NCI-H2227 (cell line): ENCODE data around the gene TCFL5.
A peak's percentile ranks its signal among the peaks of the same experiment; 100 is the strongest.

Experiments used
- DNase-seq: peaks from one replicate; lab custom pipeline; 2025; ENCODE audit not compliant: unreplicated experiment; lab: John Stamatoyannopoulos, UW

Gene TCFL5

DNA sequence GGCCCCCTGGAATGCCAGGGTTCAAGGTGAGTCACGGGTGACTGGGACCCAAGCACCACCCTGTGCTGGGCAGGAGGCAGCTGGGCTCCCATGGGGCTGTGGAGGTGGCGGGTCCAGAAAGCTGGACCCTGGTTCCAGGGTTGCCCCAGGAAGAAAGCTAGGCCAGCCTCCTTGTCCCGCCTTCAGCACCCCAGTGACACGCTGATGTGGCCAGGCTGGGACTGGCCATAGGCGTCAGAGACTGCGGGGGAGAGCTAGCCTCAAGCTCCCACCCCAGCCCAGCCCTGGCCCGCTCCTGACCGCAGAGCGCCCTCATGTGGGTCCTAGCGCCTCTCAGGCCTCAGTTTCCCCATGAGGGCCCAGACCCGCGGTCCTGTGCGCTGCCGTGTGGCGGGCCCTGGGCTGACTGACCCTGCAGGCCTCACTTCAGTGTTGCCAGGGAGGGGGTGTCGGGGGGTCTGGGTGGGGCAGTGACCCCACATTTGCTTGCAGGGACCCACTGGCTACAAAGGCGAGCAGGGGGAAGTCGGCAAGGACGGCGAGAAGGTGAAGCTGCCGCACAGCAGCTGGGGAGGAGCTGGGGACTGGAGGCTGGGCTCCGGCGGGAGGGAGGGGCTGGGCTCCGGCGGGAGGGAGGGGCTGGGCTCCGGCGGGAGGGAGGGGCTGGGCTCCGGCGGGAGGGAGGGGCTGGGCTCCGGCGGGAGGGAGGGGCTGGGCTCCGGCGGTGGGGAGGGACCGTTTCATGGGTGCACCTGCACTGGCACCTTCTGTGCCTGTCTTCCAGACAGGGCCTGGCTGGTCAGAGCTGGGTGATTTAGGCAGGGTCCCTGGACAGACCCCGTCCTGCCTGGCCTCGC lies 36.9 kb downstream of the TCFL5 start:
- DNase-seq = peak; percentile 67

DNA sequence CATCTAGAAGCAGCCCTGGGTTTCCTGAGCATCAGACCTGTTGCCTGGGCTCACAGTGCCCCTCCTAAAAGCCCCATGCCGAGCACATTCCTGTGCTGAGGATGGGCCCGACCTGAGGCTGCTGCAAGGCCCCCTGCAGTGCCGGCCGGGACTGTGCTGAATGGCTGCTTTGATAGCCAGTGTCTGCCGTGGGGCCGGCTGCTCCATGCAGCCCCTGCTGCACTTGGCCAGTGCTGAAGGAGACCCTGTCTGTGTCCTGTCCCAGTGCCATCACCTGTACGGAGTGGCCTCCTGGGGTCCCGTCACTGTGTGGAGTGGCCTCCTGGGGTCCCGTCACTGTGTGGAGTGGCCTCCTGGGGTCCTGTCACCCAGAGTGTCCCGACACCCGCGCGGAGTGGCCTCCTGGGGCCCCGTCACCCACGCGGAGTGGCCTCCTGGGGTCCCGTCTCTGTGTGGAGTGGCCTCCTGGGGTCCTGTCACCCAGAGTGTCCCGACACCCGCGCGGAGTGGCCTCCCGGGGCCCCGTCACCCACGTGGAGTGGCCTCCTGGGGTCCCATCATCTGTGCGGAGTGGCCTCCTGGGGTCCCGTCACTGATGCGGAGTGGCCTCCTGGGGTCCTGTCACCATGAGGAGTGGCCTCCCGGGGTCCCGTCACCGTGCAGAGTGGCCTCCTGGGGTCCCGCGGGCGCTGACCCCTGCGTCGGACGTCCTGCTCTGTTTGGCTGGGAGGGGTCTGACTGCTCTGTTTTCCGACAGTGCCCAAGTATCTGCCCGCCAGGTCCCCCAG lies 37.7 kb downstream of the TCFL5 start:
- DNase-seq = no peak

DNA sequence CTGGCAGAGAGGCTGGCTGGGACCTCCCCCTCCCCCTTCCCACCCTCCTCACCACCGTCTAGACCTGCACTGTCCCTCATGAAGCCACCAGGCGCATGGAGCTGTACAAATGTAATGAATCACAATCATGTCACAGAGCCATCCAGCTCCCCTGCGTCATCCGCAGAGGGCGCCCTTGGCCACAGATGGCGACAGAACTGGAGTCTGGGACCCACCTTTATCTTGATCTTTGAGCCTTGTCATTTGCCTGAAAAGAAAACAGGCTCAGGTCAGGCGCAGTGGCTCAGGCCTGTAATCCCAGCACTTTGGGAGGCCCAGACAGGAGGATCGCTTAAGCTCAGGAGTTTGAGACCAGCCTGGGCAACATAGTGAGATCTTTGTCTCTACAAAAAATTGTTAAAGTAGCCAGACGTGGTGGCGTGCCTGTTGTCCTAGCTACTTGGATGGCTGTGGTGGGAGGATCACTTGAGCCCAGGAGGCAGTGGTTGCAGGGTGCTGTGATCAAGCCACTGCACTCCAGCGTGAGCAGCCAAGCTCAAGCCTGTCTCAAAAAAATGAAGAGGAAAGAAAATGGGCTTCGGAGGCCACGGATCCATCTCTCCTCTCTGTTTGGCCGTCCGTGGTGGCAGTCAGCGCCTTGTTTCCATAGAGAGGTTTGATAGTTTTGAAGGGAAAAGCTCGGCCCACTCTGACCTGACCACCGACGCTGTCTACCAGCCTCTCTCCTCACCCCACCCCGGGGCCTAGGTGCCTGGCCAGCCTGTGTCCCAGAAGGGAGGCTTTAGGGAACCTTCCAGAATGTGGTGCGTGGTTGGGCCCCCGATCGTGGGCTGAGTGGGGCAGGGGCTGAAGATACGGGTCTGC lies 38.6 kb downstream of the TCFL5 start:
- DNase-seq = peak; percentile 59

DNA sequence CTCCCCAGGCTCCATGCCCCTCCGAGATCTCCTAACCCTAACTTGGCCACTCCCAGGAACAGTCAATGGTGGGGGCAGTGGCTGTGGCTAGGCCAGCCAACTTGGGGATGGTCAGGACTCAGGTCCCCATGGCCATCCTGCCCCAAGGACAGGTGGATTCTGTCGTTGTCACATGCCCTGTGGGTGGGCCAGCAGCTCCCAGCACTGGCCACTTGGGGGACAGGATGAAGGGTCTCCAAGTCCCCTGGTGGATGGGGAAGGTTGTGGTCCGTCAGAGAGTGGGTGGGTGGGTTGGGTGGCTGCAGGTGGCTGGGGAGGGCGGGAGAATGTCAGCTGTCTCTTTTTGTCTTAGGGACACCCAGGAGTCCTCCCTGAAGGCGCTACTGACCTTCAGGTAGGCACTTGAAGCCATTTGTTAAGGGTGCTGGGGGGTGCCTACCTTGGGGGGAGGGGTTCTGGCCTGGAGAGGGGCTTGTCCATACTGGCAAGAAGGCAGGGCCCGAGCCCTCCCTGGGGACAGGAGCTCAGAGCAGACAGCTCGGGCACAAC lies 39.3 kb downstream of the TCFL5 start:
- no peak for DNase-seq

DNA sequence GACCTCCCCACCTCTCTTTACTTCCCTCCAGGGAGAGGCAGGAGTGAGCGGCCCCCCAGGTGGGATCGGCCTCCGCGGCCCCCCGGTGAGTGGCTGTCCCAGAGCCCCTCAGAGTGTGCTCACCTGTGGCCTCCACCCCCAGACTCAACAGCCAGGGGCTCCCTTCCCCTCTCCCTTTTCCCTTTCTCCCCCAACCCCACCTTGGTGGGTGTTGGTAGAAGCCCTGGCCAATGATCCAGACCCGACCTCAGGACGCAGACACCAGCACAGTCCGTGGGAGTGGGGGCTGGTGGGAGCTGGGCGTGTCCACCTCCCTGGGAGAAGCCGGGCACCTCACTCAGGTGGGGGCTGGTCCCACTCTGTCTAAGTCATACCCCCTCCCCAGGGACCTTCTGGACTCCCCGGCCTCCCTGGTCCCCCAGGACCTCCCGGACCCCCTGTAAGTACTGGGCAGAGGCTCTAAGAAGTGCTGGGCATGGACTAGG lies 39.9 kb downstream of the TCFL5 start:
- no peak for DNase-seq

DNA sequence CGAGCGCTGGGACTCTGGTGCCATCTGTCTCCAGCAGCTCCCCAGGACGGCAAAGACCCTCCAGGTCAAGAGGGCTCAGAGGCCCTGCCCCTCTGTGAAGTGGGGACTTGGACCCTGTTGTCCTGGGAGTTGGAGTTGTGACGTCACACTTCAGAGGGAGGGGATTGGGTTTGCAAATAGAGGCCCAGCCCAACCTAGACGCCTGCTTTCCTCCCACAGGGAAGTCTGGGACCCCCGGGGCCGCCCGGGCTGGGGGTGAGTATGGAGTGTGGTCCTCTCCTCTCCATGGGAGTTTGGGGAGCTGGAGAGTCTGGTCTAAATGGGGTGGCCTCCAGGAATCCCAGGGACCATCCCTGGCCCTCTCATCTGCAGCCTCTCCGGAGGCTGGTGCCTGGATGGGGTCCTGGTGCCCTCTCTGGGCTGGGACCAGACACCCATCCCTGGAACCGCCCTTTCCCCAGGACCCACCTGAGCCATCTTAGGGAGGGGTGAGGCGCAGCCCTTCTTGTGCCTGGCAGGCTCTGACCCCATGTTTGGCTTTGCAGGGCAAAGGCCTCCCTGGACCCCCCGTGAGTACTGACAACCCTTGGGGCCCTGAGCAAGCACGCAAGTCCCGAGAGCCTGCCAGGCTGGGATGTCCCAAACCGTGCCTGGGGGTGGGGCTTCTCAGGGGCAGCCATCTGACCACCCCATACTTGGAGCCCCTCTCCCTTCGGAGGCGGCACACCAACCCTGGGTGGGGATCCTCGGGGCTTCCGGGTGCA lies 40.5 kb downstream of the TCFL5 start:
- DNase-seq = no peak

DNA sequence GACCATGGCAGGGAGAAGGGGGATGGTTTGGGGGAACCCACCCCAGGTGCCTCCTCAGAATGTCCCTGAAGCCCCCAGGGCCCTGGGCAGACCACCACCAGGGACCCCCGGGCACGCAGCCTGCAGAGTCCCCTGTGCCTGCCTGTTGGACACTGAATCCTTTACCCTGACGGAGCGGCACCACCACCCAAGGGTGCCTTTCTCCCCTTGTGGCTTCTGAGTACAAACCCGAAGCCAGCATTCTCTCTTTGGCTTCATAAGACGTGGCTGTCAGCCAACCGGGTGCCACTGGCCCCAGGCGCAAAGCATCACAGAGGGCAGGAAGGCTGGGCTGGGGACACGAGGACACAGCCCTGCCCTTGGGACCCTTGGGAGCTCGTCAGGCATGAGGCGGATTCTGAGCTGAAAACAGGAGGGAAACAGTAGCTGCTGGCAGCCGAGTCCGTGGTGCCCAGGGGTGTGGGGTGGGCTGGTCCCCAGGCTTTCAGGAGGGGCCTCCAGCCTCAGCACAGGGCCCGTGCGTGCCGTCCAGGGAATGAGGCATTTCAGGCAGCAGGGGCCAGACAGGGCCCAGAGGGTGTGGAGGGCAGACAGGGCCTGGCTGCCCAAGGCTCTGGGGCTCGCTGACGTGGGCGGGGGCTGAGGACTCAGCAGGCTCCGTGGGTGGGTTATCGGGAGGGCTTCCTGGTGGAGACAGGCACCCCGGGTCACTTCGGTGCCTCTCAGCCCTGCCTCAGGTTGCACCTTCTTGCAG lies 41.2 kb downstream of the TCFL5 start:
- DNase-seq = no peak

DNA sequence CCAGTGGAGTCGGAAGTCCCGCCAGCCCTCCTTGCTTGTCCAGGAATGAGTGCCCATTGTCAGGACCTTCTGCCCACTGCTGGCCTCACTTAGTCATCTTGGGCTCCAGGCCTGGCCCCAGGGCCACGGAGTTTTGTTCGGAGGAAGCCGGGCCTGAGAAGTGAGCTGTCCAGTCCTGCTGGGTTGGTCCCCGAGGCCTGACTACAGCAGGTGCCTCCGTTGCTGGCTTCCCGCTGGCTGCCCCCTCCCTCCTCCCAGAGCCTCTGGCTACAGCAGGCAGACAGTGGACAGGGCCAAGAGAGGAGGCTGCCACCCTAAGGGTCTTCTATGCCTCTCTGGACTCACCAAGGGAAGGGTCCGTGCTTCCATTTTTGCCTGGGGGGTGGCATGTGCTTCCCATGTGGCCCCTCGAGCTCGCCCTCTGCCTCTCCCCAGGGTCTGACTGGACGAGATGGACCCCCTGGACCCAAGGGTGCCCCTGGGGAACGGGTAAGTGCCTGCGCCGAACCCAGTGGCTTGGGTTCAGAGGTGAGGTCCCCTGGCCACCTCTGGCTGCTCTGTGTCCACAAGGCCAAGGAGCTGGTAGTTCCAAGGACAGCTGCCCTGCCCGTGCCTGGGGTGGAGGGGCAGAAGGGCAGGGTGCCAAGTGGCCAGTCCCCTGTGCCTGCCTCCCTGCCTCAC lies 42.0 kb downstream of the TCFL5 start:
- no peak for DNase-seq

DNA sequence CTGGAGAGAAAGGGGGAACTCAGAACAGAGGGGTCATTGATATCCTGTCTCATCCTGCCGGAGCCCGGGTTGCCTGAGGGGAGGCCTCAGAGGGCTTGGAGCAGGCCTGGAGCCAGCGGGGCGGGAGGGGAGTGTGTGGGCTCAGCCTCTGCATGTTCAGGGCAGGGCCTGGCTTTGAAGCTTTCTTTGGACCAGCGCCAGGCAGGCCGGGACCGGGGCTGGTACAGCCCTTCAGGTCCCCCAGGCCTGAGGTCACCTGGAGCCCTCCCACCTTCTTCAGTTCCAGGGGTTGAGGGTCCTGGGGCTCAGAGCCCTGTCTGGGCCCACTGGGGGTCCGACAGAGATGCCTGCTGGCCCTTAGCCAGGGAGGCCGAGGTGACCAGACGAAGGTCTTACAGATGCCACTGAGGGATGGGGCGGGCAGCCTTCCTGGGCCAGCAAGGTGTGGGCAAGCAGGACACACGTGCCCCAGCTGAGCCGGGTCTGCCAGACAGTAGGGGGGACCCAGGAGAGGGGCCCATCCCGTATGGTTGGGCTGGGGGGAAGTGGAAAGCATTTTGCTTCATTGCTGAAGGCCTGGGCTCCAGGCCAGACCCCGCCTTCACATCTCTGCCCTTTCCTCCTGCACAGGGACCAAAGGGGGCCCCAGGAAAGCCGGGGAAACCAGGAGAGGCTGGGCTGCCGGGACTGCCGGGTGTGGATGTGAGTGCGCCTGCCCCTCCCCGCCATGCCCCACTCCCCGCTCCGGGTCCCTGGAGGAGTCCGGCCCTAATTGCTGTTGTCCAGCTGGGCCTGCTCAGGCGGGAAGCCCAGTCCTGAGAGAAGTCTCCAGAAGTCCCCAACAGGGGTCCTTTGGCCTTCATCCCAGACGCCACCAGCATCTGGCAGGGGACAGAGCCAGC lies 42.8 kb downstream of the TCFL5 start:
- DNase-seq = peak; percentile 27

DNA sequence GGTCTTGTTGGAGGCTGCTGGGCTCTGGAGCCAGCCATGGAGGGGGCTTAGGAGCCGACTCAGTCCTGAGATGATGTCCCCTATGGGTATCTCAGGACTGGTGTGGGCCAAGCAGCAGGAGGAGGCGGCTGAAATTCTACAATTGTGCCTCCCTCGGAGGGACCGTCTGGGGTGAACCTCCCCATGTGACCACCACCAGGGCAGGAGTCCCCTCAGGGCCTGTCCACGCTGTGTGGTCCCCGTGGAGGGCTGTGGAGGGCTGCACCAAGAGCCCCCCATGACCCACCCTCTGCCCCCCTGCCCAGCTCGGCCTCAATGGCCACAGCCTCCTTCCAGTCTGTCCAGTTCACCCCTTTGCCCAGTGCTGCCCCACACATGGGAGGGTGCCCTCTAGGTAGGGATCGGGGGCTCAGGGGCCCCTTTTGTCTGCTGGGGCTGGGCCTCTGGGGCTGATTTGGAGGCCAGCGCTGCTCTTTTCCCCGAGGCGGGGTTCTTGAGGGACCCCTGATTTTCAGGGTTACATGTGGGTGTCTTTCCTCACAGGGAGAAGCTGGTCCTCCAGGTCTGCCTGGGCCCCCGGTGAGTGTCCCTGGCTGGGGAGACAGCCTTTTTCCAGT lies 43.5 kb downstream of the TCFL5 start:
- no peak for DNase-seq

DNA sequence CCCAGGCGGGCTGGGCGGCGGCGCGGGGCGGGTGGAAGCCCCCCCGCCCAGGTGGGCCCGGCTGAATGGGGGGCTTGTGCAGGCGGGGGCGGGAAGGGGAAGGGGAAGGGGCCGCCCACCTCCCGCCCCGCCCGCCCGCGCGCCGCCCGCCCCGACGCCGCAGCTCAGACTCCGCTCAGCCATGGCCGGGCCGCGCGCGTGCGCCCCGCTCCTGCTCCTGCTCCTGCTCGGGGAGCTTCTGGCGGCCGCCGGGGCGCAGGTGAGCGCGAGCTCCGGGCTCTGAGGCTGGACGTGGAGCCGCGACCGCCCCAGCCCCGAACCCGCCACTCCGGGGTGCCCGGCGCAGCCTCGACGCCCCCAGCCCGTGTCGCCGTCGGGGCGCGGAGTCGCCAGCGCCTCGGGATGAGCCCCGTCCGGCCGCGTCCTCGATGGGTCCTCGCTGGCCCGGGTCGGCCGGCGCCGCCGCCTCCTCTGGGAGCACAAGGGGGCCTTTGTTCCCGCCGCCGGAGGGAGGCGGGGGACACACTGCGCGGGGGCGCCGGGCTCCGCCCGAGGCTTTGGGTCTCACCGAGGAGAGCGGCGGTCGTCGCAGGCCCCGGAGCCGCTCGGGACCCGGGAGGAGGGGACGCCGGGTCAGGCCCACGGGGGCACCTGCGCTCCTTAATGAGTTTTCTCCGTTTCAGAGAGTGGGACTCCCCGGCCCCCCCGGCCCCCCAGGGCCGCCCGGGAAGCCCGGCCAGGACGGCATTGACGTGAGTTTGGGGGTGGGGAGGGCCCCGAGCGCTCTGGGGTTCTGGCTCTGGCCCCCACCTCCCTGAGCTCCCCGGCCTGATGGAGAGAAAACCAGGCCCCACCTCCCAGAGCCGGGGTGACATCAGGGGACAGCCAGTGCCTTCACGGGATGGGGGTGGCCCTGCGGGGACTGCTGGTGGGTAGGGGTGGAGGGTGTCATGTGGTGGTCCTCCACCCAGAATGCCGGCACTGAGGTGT lies 44.4 kb downstream of the TCFL5 start, which contains the start of gene COL9A3:
Gene COL9A3, plus strand, starts transcription at position 167 of the 990 bp plus-strand sequence. Its CDS starts 15 bp downstream, at position 182.
- DNase-seq = peak; percentile 79

DNA sequence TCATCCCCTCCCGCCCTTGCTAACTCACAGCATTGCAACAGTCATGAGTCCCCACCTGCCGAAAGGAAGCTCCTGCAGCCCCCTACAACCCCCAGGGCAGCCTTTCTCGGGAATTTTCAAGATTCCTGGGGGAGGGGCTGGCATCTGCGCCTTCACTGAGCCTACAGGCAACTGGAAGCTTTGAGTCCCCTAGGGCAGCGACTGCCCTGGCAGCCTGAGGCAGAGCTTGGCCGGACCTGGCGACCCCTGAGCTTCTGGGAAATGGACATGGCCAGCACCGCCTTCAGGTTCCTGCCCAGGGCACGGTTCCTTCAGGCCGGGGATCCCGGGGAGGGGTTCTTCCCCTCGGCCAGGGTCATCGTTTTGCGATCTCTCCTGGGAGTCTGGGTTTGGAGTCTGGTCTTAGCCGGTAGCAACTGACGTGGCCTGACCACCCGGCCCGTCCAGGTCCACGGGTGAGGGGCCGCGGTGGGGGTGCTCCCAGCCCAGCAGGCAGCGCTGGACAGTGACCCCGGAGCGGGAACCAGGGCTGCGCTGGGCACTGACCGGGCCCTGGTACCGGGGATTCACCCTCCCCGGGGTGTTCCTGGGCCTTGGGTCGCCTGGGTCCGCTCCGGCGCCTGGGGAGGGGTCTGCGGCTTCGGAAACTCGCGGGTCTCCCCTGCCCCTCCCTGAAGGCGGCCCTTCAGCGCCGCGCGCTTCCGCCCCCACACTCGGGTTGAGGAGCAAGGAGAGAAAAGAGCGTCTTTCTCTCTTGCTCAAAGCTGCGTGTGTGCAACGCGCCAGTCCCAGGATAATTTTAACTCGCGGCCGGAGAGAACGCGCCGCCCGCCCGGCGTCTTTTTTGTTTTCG lies 45.4 kb downstream of the TCFL5 start:
- DNase-seq = peak; percentile 79

DNA sequence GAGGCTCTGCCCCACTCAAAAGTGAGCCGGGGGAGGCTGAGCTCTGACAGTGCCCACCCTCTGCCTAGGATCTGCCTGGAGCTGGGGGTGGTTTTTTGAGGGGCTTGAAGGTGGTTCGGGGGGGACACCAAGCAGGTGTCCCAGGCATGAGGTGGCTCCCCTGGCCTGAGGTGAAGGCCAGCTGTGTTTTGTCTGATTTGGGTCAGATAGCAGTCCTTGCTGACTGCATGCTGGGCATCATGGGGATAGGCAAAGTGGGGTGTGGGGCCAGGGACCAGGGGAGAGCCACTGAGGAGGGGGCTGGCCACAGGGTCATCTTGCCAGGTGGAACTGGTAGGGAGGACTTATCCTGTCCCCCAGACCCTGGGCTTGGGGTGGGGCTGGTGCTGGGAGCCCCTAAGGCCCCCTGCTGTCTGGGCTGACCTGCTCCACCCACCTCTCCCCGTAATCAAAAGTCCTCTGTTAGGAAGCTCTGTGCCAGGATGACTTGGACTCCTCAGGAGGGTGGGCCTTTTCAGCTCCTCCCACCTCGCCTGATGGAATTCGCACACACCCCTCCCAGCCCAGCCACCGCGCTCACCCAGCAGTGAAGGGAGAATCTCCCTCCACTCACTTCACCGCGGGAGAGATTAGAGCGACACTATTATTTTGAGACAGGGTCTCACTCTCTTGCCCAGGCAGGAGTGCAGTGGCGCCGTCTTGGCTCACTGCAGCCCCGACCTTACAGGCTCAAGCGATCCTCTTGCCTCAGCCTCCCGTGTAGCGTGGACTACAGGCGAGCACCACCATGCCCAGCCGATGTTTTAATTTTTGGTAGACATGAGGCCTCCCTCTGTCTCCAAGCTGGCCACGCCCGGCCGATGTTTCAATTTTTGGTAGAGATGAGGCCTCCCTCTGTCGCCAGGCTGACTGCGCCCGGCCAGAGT lies 46.3 kb downstream of the TCFL5 start:
- DNase-seq = no peak

DNA sequence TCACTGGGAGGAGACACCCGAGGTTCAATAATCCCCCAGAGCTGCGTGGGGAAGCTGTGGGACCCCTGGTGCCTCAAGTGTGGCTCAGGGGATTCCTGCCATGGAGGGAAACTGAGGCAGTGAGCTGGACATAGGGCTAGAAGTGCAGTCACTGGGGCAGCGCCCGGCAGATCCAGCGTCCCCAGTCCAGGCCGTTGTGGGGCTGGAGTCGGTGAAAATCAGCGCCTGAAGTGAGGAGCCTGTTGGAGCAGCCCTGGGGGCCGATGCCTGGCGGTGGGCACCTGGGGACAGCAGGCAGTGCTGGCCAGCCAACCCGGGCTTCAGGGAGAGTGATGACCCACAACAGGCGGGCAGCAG lies 46.9 kb downstream of the TCFL5 start:
- DNase-seq = no peak
